ENCODE measurements around the gene CFAP410.

GRCh38 chr21:44319407-44320065 is 19.7 kb downstream of the CFAP410 start:
- no peak for TF ChIP-seq TAF1 (IDR thresholded peaks at IDR 0.05; ENCODE audit: low read depth)
- no peak for TF ChIP-seq USF1 (IDR thresholded peaks at IDR 0.05)
- no peak for TF ChIP-seq ZBTB7A (IDR thresholded peaks at IDR 0.05; ENCODE audit: low read depth)
- TF ChIP-seq EP300 (IDR thresholded peaks at IDR 0.05; ENCODE audit: borderline replicate concordance): no peak
- no peak for TF ChIP-seq CEBPB (IDR thresholded peaks at IDR 0.05)
